Left renal cortex interstitium (tissue), 4 donors: ENCODE data around the gene SLC9A3. TPM values are rescaled to one million over a fixed set of nuclear protein-coding genes. Genes with fewer than 3 reads are reported as not detected.

Experiments used
- DNase-seq, 4 donors: peaks; one replicate each; pipeline ENCODE4 v3.0.0-alpha.2; 2013; ENCODE audit warnings: low read depth in 4 of 4, low spot score in 2 of 4, missing footprints in 1 of 4
- polyA plus RNA-seq, 4 donors: library from polyadenylated mRNA; unstranded; fragments of 120-200 nt; gene quantifications; one replicate each; pipeline ENCODE4 v1.2.1, GENCODE V29; 2013; ENCODE audit not compliant: insufficient read length in 4 of 4

The SLC9A3 gene
- polyA plus RNA-seq, 4 donors: 39.7 to 60.5 (median 52.2) TPM

DNA sequence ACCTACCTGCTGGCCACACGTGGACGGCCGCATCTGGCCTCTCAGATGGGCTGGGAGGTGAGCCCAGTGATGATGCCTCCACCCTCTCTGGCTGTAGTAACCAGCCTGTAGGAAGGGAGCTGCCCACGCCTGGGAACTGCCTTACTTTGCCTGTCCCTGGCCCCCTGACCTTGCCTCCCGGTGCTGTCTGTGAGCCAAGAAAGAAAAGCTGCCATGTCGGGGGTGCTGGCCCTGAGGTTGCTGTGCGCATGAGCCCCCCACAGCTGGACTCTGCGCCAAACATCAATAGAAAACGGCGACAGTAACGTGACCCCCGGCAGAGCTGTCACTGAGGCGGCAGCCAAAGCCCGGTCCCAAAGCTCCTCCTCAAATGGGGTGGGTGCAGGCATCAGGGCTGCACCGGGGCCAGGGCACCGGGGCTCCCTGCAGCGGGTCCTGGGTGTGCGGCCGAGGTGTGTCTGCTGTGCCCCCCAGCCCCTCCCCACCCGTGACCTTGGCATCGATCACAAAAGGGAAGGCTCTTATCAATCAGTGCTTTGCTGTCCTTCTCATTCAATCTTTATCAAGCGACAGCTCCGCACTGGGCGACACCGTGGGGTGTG is 15.3 kb upstream of the SLC9A3 start:
- no peak for DNase-seq

DNA sequence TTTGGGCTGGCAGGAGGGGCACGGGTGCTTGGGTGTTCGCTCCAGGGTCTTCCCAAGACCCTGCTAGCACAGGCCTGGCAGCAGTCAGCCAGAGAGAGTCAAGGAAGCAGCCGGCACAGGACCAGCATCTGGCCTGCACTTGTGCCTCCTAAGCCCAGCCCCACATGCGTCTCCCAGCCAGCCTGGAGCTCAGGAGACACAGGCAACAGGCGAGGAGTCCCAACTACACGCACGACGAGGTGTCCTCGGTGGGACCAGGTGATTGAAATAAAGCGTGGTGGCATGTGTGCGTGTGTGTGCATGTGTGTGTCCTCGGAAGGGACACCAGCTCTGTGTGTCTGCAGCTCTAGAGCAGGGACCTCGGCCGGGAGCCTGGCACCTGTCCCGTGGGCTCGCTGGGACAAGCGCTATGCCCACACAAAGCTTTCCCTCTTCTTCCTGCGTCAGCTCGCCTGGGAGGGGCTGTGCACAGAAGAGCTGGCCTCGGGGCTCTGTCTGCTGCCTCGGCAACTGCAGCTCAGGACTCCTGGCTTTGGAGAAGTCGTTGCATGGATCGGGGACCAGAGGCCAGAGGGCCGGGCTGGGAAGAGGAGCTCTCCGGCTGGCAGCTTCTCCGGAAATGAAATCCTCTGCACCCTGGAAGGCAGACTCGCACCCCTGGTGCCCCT is 14.7 kb upstream of the SLC9A3 start:
- no peak for DNase-seq

DNA sequence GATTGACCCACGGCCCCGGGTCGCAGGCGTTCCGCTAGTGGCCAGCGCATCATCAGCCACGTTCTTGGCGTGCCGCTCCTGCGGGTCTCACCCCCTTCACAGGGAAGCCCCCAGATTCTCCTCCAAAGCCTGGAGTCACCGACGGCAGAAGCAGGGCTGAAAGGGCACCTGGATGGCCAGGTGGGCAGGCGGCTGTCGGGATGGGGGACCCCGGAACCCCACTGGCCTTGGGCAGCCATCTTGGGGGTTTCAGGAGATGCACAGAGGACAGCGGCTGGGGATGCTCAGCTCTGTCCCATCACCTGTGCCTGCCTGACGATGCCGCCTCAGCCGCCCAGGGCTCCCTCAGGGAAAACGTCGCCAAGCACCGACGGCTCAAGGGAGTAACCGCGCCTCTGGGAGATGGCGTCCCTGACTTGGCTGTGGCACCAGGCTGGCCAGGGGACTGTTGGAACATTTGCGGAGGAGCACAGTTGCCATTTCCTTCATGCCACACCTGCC is 14.1 kb upstream of the SLC9A3 start:
- DNase-seq: no peak

DNA sequence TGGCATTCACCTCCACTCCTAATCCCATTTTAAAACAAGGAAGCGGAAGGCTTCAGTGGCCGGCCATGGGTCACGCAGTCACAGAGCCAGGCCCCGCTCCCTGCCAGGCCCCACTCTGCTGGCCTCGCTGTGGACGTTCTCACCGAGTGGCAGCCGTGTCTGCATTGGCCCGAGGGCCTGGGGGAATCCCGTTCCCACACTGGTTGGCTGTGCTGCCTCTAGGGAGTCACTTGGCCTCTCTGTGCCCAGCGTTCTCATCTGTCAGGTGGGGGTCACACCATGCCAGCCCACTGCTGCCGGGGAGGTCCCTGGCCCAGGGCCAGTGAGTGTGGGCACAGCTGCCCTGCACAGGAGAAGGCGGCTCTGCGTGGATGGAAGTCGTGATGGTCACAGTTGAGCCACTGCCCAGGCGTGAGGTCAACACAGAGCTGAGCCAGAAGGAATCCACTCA is 13.4 kb upstream of the SLC9A3 start:
- no peak for DNase-seq

DNA sequence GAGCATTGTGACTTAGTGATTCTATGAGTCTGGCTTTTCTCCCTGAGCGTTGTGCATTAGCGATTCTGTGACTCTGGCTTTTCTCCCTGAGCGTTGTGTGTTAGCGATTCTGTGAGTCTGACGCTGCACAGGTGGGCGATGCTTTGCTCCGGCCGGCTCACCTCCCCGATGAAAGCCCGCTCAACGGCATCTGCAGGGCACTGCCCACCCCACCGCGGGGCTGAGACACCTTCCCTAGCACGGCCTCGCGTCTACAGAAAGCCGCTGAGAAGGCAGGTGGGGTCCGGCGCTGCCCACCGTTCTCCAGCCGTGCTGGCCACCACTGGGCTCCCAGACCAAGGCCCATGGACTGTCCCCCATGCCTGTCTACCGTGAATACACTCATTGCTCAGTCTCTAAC is 12.8 kb upstream of the SLC9A3 start:
- no peak for DNase-seq

DNA sequence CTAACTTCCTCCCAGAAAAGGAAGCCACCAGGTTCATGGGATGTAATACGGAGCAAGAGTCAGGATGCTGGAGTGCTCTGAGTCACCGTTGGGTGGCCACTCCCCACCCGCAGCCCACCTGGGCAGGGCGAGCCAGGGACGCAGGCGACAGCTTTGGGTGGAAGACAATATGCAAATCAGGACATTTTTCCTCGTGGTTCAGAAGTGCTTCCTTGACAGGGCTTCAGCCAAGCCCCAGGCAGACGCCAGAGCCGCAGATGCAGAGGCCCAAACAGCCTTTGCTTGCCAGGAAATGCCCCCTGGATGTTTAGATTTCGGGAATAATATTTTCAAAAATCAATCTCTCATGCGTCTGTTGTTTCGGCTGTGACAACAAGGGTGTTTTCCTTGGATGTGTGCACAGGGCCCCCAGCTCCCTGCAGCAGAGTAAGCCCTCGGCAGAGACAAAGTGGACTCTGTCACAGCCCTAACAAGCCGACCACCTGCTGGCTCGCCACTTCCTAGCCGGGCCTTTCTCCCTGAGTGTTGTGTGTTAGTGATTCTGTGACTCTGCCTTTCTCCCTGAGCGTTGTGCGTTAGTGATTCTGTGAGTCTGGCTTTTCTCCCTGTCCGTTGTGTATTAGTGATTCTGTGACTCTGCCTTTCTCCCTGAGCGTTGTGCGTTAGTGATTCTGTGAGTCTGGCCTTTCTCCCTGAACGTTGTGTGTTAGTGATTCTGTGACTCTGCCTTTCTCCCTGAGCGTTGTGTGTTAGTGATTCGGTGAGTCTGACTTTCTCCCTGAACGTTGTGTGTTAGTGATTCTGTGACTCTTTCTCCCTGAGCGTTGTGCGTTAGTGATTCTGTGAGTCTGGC is 11.8 kb upstream of the SLC9A3 start:
- DNase-seq: no peak

DNA sequence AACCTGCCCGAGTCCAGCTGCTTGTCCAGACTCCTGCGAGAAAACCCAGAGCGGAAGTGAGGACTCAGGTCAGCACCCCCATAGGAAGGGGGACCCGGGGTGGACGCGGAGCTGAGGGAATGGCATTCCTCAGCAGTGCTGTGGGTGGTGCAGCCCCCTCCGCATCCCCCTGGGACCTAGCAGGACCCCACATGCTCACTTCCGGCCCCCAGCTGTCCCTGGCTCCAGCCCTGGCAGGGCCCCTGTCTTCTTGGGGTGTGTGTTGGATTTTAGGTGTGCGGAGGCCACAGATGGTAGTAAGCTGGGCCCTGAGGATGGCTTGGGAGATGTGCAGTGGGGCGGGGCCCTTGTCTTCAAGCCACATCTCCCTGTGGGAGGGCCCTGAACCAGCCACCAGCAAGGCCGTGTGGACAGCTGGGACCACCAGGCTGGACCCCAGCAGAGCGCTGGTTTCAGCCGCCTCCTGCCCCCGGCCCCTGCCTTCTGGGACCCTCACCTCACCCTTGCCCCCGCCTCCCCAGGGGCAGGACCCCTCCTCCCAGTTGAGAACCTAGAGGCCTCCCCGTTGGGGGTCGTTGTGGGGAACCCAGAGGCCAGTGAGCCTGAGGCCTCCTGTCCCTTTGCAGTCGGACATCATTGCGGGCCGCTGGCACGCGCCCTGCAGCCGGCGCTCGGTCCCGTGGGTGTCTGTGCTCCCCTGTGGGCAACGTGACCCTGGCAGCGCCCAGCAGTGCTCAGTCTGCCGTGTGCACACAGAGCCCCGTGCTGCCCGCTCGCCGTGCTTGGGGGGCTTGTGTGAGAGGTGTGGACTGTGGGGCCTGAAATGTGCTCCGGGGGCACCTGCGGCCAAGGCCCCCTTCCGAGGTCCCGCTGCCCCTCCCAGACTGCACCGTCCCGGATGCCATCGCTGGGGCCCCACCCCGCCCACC is 10.8 kb upstream of the SLC9A3 start:
- DNase-seq: no peak

DNA sequence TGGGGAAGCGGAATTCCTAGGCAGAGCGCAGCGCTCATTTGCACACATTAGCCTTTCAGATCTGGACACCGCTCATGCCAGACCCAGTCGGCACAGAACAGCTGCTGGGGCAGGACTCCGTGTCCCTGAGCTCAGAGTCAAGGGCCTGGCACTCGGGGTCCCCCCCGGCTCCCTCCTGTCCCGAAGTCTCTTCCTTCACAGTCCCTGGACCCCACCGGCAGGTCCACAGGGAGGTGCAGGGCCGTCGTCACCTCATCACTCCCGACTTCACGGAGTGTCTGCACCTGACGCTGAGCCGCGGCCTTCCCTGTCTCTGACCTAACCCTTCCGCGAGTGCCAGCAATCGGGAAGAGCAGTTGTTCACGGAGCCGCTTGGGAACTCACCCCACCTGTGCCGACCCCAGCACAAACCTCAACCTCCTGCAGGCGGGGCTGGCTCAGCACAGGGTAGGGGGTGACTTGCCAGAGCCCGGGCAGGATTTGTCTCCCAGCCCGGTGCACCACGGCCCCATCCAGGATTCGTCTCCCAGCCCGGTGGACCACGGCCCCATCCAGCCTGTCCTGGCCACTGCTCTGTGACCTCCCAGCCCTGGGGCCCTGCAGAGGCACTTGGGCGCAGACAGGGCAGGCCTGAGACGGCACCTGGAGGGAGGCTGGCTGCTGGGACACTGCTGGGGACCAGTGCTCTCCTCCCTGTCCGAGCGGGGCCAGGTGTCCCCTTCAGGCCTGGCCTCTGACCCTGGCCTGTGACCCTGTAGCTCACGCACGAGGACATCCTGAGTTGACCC is 9.9 kb upstream of the SLC9A3 start:
- no peak for DNase-seq

DNA sequence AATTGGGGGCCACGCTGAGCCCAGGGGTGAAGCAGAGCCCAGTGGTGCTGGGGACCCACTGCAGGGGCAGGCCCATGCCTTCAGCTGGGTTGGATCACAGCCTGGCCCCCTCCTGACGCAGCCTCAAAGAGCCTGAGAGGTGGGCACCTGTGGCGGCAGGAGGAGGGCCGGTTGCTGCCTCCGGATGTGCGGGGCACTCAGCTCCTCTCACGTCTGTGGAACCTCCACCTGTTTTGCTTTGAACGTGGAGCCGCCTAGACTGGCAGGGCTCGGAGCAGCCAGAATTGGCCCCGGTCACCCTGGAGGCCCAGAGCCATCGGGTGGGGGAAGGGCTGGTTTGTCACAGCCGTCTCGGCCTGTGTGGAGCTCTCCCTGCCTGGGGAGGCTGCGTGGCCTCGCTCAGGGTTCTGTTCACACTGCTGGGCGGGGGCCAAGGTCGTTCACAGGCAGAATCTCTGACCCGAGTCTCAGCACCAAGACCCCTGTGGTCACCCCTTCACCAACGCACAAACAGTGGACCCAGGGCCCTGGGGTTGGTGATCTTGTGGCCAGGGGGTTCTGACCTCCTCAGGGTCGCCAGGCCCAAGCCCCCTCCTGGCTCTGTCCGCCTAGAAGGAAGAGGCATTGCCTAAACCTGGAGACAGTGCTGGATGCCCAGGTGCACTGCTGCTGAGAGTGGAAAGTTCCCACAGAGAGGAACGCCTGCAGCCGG is 9.2 kb upstream of the SLC9A3 start:
- DNase-seq: no peak

DNA sequence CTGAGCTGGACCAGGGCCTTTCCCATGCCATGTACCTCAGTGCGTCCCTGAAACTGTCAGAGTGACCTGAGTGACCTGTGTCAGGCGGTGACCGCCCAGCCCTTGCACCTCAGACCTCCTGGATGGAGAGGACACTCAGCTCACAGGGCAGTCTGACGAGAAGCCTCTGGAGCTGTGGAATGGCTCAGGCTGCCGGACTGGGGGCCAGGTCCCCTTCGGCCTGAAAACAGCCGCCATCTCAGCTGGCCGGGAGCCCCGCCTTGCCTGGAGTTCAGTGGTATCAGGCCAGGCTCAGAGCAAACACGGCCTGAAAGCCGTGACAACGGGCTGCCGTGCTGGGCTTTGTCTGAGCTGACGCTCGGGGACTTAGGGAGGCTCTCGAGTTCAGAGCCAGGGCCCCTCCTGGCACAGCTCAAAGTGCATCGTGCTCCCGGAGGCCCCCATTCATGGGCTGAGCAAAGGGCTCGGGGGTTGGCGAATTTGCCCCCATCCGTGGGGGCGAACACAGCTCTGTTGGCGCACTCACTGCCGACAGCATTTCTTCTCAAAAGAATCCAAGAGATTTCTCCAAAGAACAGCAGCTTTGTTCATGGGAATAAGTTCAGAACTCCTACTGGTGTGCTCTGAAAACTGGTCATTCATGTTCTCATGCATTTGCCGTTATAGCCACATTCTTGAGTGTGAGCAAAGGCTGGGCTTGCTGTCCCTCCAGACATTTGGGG is 8.4 kb upstream of the SLC9A3 start:
- no peak for DNase-seq

DNA sequence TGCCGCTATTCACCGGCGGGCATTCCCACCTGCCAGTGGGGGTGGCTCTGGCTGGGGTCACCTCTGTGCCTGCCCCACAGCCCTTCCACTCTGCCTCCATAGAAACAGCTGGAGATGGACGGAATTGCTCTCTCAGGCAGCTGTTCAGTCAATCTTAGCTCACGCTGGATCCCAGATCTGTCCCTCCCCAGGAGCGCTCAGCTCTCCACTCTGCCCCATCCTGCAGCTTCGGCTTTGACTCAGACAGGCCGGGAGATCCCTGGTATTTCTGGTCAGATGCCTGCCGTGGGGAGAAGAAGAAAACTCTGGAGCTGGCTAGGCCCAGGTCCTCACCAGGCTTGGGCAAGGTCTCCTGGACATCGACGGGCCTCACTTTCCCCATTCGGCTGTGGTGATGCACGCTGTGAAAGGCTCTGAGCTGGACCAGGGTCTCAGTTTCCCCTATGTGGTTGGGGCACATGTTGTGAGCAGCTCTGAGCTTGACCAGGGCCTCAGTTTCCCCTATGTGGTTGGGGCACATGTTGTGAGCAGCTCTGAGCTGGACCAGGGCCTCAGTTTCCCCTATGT is 7.6 kb upstream of the SLC9A3 start:
- DNase-seq: no peak

DNA sequence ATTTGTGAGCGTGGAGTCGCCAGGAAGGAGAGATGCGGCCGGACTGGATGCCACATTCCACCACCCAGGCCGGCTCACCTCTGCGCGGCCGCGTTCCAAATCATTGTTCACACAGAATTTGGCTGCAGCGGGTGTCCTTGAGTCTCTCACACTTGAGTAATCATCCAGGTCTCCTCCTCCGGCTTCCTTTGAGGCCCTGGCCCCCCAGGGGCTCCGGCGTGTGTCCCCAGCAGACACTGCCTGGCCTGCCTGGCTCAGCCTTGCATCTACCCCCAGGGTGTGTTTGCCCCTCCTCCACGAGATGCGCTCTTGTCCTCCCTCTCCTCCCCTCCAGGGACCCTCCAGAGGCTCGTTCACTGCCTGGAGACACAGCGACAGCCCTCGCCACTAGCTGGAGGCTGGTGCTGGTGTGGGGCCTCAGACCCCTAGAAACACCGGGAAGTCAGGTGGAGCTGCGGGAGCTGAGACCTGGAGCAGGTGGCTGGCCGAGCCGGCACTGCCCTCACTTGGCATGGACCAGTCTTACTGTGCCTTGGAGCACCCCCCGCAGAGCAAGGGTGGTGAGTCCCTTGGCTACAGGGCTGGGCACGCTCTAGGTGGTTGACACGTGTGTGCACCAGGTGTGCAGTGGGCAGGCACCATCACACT is 7.0 kb upstream of the SLC9A3 start:
- no peak for DNase-seq

DNA sequence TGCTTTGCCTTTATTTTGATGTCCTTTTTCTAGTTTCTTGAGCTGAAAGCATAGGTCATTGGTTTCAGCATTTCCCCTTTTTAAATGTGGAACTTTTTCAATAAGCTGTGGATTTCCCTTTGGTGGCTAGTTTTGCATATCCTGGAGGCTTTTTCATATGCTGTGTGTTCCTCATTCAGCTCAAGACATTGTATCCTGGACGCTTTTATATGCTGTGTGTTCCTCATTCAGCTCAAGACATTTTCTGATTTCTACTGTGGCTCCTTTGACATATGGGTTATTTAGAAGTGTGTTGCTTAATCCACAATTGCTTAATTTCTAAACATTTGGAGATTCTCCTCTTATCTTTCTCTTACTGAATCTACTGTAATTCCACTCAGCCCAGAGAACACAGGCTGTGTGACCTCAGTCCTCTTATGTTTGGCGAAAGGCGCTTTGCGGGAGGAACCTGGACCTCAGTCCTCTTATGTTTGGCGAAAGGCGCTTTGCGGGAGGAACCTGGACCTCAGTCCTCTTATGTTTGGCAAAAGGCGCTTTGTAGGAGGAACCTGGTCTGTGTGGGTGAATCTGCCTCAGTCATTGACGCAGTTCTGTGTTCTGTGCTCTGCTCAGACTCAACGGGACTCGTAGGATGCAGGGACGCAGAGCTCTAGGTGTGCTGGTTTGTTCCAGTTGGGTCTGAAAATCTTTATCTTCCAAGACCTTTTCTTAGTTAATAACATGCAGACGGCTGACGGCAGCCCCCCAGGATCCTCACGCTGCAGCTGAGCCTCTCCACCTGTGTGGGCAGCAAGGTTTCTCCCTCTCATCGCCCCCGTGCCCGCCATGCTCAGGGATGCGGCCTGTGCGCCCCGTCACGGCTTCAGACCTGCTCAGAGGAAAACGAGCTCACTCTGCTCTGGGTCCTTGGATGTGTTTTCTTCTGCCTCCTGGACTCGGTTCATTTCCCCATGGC is 6.0 kb upstream of the SLC9A3 start:
- no peak for DNase-seq

DNA sequence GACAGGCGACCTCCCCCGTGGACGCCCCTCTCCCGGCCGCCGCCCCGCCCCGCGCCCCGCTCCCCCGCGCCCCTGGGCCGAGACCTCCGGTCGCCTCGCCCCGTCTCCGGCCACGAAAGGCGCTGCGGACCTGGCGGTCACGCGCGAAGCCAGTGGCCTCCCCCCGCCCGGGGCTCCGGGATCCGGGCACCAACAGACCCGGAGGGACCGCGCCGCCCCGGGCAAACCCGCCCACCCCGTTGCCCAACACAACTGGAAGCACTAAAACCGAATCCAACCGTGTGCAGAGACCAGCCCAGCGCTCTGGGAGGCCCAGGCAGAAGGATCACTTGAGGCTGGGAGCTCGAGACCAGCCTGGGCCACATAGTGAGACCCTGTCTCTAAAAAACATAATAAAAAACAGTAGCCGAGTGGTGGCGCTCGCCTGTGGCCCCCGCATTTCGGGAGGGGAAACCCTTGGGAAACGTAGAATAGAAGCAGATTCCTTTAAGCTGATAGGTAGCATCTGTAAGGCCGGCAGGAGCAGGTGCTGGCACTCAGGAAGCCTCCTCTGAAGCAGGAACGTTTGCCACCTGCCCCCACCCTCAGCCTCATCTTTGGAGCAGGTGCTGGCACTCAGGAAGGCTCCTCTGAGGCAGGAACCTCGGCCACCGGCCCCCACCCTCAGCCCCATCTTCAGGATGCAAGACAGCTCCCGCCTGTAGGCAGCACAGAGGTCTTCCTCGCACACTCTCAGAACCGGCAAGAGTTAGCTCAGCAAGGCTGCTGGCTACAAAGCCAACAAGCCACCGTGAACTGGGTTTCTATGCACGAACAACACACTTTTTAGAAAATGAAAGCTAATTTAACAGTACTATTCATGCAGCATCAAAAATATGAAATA is 4.6 kb upstream of the SLC9A3 start:
- DNase-seq: no peak
